NCI-H2107 treated with DMSO at 0.1 percent for 48 hours (cell line): ENCODE measurements around the gene PRDX5.

Experiments
- DNase-seq: peaks from one replicate; lab custom pipeline; 2025; ENCODE audit not compliant: unreplicated experiment; lab: John Stamatoyannopoulos, UW

PRDX5 gene

GRCh38 chr11:64317961-64318765 is at the start of gene PRDX5:
Gene PRDX5, plus strand, starts transcription at chr11:64318121. Its CDS starts 95 bp downstream, at chr11:64318216.
- DNase-seq = peak; percentile 94

- DNase-seq = no peak
These were observed 48.9 kb upstream of the PRDX5 start for GRCh38 chr11:64268893-64269539.

- peak; percentile 97 for DNase-seq
These were observed 48.2 kb upstream of the PRDX5 start for GRCh38 chr11:64269540-64270220.

GRCh38 chr11:64275031-64275800 is 42.7 kb upstream of the PRDX5 start:
- no peak for DNase-seq

- no peak for DNase-seq
These were observed 42.1 kb upstream of the PRDX5 start for GRCh38 chr11:64275841-64276240.

GRCh38 chr11:64276653-64277431 is 41.1 kb upstream of the PRDX5 start:
- no peak for DNase-seq

- no peak for DNase-seq
These were observed 39.2 kb upstream of the PRDX5 start for GRCh38 chr11:64278576-64279190.

DNA sequence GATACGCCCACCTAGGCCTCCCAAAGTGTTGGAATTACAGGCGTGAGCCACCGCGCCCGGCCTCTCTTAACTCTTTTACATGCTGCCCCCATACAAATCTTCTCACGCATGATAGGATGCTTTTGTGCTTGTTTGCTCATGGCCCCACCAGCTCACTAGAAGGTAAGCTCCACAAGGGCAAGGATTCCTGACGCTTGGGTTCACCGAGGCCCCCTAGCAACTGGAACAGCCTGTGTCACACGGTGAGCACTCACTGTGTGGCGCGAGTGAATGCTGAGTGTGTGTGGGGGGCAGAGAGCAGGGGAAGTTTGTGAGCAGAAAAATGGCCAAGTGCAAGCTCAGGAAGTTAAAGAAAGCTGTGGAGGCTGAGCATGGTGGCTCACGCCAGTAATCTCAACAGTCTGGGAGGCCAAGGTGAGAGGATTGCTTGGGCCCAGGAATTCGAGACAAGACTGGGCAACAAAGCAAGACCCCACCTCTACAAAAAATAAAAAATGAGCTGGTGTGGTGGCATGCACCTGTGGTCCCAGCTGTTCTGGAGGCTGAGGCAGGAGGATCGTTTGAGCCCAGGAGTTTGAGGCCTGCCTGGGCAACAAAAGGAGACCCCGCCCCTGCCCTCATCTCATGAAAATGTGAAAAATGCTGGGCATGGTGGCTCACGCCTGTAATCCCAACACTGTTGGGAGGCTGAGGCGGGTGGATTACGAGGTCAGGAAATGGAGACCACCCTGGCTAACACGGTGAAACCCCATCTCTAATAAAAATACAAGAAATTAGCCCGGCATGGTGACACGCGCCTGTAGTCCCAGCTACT is 35.8 kb upstream of the PRDX5 start:
- DNase-seq = no peak

DNA sequence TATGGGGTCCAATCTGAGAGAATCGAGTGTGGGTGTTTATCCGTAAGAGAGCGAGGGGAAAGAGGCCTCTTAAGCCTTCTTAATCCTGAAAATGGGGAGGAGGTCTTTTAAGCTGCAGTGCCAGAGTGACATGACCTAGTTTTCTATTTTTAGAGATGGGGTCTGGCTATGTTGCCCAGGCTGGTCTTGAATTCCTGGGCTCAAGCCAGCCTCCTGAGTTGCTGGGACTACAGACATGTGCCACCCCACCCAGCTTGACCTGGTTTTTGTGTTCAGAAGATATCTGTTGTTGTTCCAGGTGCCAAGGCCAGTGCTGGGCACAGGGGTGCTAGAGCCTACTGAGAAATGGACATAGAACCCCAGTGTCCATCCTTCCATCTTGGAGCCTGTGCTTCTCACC is 34.8 kb upstream of the PRDX5 start:
- no peak for DNase-seq

- peak; percentile 83 for DNase-seq
These were observed 33.6 kb upstream of the PRDX5 start, which contains the start of gene BAD for GRCh38 chr11:64284048-64284961. Gene BAD, minus strand, starts transcription at chr11:64284665. Its CDS starts 297 bp downstream, at chr11:64284368.

- peak; percentile 58 for DNase-seq
These were observed 32.7 kb upstream of the PRDX5 start, which contains the start of gene GPR137 for GRCh38 chr11:64284962-64285884. Gene GPR137, plus strand, starts transcription at chr11:64285848. Its CDS starts 677 bp downstream, at chr11:64286525.

DNA sequence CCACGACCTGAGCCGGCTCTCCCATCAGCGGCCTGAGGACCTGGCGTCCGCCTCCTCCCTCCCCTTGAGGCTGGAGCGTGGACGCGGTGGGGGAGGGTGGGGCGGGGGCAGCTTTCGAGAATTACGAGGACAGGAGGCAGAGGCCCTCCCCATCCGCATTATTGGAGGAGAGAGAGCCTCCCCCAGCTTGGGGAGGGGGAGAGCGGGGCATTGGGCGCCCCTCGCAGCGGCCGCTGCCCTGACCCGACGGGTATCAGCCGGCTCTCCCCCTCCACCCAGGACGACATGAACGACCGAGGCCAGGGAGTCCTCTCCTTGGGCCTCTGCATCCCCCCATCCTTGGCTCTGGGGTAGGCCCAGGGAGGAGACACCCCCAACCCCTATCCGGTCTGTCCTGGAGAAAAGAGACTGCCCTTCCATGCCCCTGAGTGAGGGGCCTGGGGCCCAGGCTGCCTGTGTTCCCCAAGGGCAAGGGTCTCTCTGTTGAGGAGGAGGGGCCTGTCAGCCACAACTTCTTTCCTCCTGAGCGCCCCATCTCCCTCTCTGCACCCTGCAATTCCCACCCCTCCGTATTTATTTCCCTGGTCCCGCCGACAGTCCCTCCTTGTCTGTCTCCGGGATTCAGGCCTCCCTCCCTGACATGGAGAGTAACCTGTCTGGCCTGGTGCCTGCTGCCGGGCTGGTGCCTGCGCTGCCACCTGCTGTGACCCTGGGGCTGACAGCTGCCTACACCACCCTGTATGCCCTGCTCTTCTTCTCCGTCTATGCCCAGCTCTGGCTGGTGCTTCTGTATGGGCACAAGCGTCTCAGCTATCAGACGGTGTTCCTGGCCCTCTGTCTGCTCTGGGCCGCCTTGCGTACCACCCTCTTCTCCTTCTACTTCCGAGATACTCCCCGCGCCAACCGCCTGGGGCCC is 31.8 kb upstream of the PRDX5 start:
- peak; percentile 58 for DNase-seq

DNA sequence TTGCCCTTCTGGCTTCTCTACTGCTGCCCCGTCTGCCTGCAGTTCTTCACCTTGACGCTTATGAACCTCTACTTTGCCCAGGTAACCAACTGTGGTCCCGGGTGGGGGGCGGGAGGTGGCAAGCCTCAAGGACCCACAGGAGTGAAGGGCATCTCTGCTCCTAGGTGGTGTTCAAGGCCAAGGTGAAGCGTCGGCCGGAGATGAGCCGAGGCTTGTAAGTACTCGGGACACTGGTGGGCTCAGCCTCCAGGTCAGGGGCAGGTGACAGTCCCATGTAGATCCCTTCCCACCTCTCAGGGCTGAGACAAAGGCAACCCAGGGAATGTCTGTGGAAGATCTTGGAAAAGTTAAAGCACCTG is 31.1 kb upstream of the PRDX5 start:
- no peak for DNase-seq

- DNase-seq = no peak
These were observed 30.1 kb upstream of the PRDX5 start for GRCh38 chr11:64287676-64288352.

GRCh38 chr11:64288353-64288750 is 29.6 kb upstream of the PRDX5 start:
- DNase-seq = no peak
